Activated T-helper 17 cell treated with anti-CD3 and anti-CD28 coated beads, Interleukin-2, amount 50 U/mL, for 72 hours (primary cell): ENCODE results near the gene TARS3. TPM values are rescaled to one million over a fixed set of nuclear protein-coding genes. Genes with fewer than 3 reads are reported as not detected.

Experiments
- ATAC-seq: fragments of 150-1000 bp; cut with Tn5 transposase; replicated peaks from 2 replicates; pipeline ENCODE4 v1.10.0; 2021; ENCODE audit warnings: mild to moderate bottlenecking, moderate library complexity
- H3K27ac Mint-ChIP-seq: one replicate; pipeline ENCODE4 v1.8.0; 2022; ENCODE audit warnings: mixed read lengths
- H3K27me3 Mint-ChIP-seq: one replicate; pipeline ENCODE4 v1.8.0; 2022; ENCODE audit warnings: mixed read lengths
- H3K36me3 Mint-ChIP-seq: one replicate; pipeline ENCODE4 v1.8.0; 2022; ENCODE audit warnings: low read depth, mild to moderate bottlenecking, mixed read lengths
- H3K4me1 Mint-ChIP-seq: one replicate; pipeline ENCODE4 v1.8.0; 2022; ENCODE audit warnings: mixed read lengths
- H3K4me3 Mint-ChIP-seq: one replicate; pipeline ENCODE4 v1.8.0; 2022; ENCODE audit warnings: mild to moderate bottlenecking, mixed read lengths
- H3K9me3 Mint-ChIP-seq: one replicate; pipeline ENCODE4 v1.8.0; 2022; ENCODE audit warnings: mixed read lengths
- total RNA-seq, 2 donors: library from RNA; stranded (reverse); gene quantifications; one replicate each; pipeline ENCODE4 v1.2.3, GENCODE V29; 2022

TARS3 gene
- total RNA-seq, 2 donors from 2014 or later, result 20.6 to 33.0 TPM

DNA sequence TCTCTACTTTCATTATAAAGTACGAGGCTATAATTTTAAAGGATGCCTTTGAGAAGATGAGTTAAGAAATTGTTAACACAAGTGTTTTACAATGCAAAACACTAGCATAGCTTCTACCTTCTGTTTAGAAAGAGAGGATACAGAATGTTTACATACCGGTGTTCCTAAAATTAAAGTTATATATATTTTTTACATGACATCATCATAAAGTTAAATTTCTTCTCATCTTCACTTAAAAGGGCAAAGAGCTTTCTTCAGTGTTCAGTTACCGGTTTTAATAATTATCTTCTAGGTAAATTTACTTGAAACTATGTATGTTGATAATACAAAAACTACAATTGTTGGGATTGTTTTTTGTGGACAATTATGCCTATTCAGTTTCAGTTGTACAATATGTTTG lies 39.4 kb downstream of the TARS3 start:
- no peak for ATAC-seq
- Mint-ChIP-seq H3K4me1 (peaks cover 11% of the 10 kb centered on the region), H3K27ac (no peak overlapping the region), H3K9me3 (no peaks in the 10 kb centered on the region), H3K27me3 (no peaks in the 10 kb centered on the region), H3K4me3 (no peak overlapping the region), H3K36me3 (peaks cover 85% of the 10 kb centered on the region)

DNA sequence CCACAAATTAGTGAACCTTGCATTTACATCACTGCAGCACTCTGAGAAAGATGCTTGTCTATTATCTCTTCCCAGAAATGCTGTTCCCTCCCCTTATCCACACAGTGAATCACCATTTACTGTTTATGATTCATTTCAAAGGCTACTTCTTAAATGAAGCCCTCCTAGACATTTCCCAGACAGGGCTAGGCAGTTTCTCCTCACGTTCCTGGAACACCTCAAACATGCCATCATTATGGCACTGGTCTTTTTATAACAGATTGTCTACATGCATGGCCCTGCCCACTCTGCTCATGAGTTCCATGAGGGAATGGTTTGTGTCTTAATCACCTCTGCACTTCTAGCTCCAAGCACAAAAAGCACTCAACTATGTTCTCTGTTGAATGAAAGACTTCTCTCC lies 39.9 kb downstream of the TARS3 start:
- H3K27me3 Mint-ChIP-seq, result no peaks in the 10 kb centered on the region
- peak overlapping the region; percentile 17 for H3K27ac Mint-ChIP-seq
- ATAC-seq, result peak; percentile 73
- peaks cover 9% of the 10 kb centered on the region for H3K4me1 Mint-ChIP-seq
- peaks cover 90% of the 10 kb centered on the region for H3K36me3 Mint-ChIP-seq
- H3K9me3 Mint-ChIP-seq, result no peaks in the 10 kb centered on the region
- no peak overlapping the region for H3K4me3 Mint-ChIP-seq

DNA sequence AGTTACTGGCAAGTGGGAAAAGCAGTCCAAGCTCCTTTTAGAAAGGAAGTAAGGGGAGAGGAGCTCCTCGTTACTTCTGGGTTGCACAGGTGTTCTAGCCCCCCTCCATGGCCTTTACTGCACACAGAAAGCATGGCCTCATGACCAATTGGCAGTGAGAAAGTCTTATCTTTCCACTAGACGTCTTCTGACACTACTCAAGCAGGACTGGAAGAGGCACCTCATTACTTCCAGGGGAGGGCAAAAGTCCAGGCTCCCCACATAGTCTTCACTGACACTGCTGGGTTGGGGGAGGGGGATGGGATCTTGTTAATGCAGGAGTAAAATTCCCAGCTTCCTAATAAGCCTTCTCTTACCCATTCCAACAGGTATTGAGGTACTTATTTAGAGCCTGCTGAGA lies 44.5 kb downstream of the TARS3 start:
- H3K4me1 Mint-ChIP-seq, result peaks cover 10% of the 10 kb centered on the region
- no peak overlapping the region for H3K4me3 Mint-ChIP-seq
- H3K27ac Mint-ChIP-seq, result peak overlapping the region; percentile 43
- H3K27me3 Mint-ChIP-seq, result no peaks in the 10 kb centered on the region
- peaks cover 84% of the 10 kb centered on the region for H3K36me3 Mint-ChIP-seq
- ATAC-seq, result no peak
- no peaks in the 10 kb centered on the region for H3K9me3 Mint-ChIP-seq

DNA sequence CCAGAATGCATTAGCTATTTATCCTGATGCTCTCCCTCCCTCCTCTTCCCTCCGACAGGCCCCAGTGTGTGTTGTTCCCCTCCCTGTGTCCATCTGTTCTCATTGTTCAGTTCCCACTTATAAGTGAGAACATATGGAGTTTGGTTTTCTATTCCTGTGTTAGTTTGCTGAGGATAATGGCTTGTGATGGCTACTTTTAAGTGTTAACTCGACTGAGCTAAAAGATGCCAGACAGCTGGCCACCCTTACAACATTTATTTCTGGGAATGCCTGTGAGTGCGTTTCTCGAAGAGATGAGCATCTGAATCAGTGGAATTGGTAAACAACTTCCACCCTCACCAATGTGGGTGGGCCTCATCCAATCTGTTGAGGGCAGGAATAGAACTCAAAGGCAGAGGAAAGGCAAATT lies 47.3 kb downstream of the TARS3 start:
- peaks cover 84% of the 10 kb centered on the region for H3K36me3 Mint-ChIP-seq
- H3K4me3 Mint-ChIP-seq, result peak overlapping the region; percentile 69
- no peaks in the 10 kb centered on the region for H3K27me3 Mint-ChIP-seq
- peaks cover 5% of the 10 kb centered on the region for H3K4me1 Mint-ChIP-seq
- no peak overlapping the region for H3K27ac Mint-ChIP-seq
- no peak for ATAC-seq
- H3K9me3 Mint-ChIP-seq, result no peaks in the 10 kb centered on the region

DNA sequence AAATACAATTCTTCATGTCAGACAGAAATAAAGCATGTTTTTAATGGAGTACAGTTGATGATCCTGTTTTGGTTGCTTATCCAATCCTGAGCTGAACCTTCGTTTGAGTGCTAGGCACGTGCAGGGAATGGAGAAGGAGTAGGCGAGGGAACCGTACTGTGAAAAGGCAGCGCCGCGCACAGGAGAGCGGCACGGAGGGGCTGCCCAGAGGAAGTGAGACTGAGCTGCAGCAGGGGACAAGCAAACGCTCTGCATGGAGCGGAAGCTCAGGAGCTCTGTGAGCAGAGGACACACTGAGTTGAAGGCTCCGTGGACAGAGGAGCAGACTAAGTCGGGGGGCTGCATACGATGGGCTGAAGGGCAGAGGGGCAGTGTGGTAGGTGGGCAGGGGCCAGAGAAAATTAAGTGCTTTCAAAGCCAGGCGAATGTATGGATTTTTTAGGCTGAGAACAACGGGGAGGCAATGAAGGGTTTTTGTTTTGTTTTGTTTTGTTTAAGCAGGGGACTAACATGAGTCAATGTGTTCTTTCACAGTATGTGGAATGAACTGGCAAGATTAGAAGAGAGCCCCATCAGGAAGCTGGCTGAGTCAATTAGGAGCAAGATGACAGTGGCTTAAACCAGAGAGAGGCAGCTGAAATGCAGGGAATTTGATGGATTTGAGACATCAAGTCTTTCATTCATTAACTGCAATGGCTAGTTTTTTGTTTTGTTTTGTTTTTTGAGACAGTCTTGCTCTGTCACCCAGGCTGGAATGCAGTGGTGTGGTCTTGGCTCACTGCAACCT lies 48.3 kb downstream of the TARS3 start:
- Mint-ChIP-seq H3K36me3 (peaks cover 84% of the 10 kb centered on the region), H3K4me3 (peak overlapping the region; percentile 69)
- ATAC-seq, result peak; percentile 92

DNA sequence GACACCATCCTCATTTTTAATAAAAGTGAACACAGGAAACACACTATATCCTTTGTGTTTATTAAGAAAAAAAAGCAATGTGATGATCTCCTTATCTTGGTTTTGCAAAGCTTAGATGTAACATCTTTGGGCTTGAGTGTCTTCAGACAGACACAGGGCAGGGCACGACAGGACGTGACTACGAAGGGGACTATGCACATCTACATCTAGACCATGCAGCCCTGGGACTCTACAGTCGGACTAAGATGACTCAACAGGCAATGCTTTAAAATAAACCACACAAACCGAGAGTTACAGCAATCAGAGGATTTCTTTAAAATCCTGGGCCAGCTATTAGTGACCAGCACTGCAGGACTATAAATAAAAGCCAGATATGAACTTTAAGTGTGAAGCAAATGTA lies 49.3 kb downstream of the TARS3 start:
- peak; percentile 63 for ATAC-seq
- H3K4me3 Mint-ChIP-seq, result peak overlapping the region; percentile 69
- peaks cover 5% of the 10 kb centered on the region for H3K4me1 Mint-ChIP-seq
- H3K27me3 Mint-ChIP-seq, result no peaks in the 10 kb centered on the region
- no peak overlapping the region for H3K27ac Mint-ChIP-seq
- no peaks in the 10 kb centered on the region for H3K9me3 Mint-ChIP-seq
- peaks cover 84% of the 10 kb centered on the region for H3K36me3 Mint-ChIP-seq

More for the DNA sequence above, 48.3 kb downstream of the TARS3 start:
- no peaks in the 10 kb centered on the region for H3K9me3 Mint-ChIP-seq
- H3K4me1 Mint-ChIP-seq, result peaks cover 5% of the 10 kb centered on the region
- H3K27ac Mint-ChIP-seq, result peak overlapping the region; percentile 81
- no peaks in the 10 kb centered on the region for H3K27me3 Mint-ChIP-seq

DNA sequence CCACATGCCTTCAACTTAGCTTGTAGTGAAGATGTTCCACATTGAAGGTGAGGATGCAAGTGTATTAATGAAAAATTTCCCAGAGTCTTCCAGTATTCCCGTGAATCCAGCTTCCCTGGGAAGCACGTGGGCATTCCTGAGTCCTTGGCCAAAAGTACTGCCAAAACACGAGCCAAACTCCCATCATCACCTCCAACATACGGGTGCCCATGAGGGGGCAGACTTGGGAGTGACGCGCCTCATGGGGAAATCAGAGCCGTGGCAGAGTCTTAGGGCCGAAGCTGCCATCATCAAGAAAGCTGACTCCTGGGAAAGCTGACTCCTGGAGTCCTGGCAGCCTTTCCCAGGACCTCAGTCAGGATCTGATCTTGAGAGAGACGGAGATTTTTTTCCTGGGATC lies 52.0 kb downstream of the TARS3 start:
- Mint-ChIP-seq H3K9me3 (no peaks in the 10 kb centered on the region), H3K36me3 (peaks cover 82% of the 10 kb centered on the region), H3K27ac (peak overlapping the region; percentile 41), H3K27me3 (no peaks in the 10 kb centered on the region), H3K4me3 (no peak overlapping the region), H3K4me1 (peaks cover 5% of the 10 kb centered on the region)
- no peak for ATAC-seq

DNA sequence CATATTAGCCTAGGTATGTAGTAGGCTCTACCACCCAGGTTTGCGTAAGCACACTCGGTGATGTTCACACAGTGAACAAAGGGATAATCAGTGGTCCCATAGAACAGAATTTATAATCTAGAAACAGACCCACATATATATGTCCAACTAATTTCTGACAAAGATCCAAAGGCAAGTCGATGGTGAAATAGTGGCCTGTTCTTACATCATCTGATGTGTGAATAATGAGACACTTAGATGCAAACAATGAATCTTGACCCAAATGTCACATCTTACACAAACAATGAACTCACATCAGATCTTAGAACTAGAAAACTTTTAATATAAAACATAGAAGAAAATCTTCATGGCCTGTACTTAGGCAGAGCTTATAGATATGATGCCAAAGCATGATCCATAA lies 54.5 kb downstream of the TARS3 start:
- no peaks in the 10 kb centered on the region for H3K4me1 Mint-ChIP-seq
- H3K4me3 Mint-ChIP-seq, result no peak overlapping the region
- no peaks in the 10 kb centered on the region for H3K27me3 Mint-ChIP-seq
- no peak overlapping the region for H3K27ac Mint-ChIP-seq
- peaks cover 66% of the 10 kb centered on the region for H3K36me3 Mint-ChIP-seq
- no peak for ATAC-seq
- H3K9me3 Mint-ChIP-seq, result no peaks in the 10 kb centered on the region

DNA sequence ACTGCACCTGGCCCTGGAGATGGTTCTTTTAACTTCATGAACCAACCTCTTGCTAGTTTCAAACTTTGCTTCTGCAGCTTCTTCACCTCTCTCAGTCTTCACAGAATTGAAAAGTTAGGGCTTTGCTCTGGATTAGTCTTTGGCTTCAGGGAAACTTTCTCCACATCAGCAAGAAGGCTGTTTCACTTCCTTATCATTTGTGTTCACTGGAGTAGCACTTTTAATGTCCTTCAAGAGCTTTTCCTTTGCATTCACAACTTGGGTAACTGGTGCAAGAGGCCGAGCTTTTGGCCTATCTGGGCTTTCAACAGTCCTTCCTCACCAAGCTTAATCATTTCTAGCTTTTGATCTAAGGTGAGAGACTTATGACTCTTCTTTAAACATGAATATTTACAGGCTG lies 56.4 kb downstream of the TARS3 start:
- no peak overlapping the region for H3K27ac Mint-ChIP-seq
- no peaks in the 10 kb centered on the region for H3K9me3 Mint-ChIP-seq
- no peak for ATAC-seq
- H3K4me1 Mint-ChIP-seq, result peaks cover 7% of the 10 kb centered on the region
- H3K4me3 Mint-ChIP-seq, result no peak overlapping the region
- H3K36me3 Mint-ChIP-seq, result peaks cover 54% of the 10 kb centered on the region
- H3K27me3 Mint-ChIP-seq, result no peaks in the 10 kb centered on the region

DNA sequence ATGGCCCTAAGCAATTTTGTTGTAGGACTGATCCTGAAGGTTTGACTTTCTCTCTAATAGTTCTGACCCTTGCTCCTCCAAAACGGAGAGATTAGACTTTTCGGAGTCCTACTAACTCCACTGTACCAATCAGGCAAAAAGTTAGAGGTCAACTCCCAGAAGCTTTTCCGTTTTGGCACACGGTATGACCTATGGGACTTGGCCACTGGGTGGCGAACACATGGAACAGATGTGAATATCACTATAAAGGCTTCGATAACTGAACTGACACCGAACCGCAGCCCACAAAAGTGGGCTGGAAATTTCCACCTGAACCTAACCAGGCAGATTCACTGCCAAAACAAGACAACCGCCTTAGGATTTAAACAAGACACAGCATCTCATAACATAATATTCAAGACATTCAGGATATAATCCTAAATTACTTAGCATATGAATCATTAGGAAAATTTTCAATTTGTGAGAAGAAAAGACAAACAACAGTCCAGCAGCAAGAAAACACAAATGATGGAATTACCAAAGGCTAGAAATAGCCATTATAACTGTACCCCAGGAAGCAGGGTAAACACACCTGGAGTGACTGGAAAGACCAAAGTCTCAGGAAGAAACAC lies 59.9 kb downstream of the TARS3 start:
- Mint-ChIP-seq H3K9me3 (no peaks in the 10 kb centered on the region), H3K4me3 (no peak overlapping the region), H3K36me3 (peaks cover 47% of the 10 kb centered on the region), H3K27me3 (no peaks in the 10 kb centered on the region), H3K4me1 (peaks cover 7% of the 10 kb centered on the region), H3K27ac (peak overlapping the region; percentile 33)
- no peak for ATAC-seq

DNA sequence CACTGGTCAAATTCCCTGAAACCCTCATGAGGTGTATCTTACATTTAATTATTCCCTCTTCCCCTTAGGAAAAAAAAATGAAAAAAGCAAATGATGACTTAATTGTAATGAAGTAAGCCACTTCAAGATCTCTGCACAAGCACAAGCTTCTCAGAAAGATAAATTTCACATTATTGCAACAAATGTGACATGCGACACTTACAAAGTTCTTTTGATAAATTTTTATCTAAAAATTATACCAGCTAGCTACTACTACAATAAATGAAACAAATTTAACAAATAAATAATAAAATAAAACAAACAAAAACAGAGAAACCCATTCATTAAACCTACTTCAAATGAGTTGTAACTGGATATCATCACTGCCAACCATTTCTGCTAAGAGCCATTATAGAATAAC lies 62.1 kb downstream of the TARS3 start:
- no peaks in the 10 kb centered on the region for H3K9me3 Mint-ChIP-seq
- no peak for ATAC-seq
- H3K4me3 Mint-ChIP-seq, result no peak overlapping the region
- peak overlapping the region; percentile 28 for H3K27ac Mint-ChIP-seq
- H3K4me1 Mint-ChIP-seq, result peaks cover 7% of the 10 kb centered on the region
- H3K27me3 Mint-ChIP-seq, result no peaks in the 10 kb centered on the region
- H3K36me3 Mint-ChIP-seq, result peaks cover 47% of the 10 kb centered on the region

DNA sequence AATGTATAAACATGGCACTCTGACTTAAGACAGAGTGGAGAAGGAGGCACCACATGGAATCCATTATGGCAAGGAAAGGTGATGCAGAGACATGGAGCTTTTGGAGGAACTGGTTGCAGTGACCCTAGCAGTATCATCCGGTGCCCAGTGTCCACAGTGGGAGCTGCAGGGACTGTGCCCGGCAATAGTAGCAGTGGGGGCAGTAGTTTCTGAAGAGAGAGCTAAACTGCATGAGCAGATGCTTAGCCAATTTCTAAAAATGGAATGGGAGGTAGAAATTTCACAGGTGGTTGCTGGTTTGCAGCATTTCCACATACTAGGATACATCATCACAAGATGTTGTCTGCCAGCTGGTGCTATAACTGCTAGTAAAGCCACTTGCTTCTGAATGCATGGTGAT lies 64.3 kb downstream of the TARS3 start:
- Mint-ChIP-seq H3K36me3 (peaks cover 57% of the 10 kb centered on the region), H3K4me1 (peaks cover 7% of the 10 kb centered on the region), H3K27ac (peak overlapping the region; percentile 2), H3K9me3 (no peaks in the 10 kb centered on the region), H3K27me3 (no peaks in the 10 kb centered on the region), H3K4me3 (no peak overlapping the region)
- no peak for ATAC-seq

DNA sequence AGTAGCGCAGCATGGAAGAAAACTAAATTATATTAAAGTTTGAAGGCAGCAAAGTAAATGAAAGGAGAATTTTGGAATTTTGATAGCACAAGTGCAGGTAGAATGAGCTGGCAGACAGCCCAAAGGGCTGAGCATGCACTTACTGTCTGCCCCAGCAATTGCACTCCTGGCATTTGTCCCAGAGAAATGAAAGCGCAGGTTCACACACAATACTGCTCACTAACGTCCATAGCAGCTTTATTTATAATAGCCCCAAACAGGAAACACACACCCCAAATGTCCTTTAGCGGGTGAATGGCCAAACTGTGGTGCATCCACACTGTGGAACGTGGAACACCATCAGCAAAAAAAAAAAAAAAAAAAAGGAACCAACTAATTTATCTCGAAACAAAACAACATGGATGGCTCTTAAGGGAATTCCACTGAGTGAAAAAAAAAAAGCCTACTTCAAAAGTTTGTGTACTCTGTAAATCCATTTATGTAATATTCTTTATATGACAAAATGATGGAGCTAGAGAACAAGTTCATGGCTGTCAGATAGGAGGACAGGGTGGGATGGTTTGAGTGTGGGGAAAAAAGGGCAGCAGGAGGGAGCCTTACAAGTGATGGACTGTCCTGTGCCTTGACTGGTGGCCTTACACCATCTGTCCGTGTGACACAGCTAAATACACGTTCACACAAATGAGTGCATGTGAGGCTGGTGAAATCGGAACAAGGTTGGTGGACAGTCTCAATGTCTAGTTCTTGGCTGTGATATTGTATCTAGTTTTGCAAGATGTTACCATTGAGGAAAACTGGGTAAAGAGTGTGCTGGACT lies 66.1 kb downstream of the TARS3 start:
- no peak for ATAC-seq
- H3K9me3 Mint-ChIP-seq, result no peaks in the 10 kb centered on the region
- no peak overlapping the region for H3K4me3 Mint-ChIP-seq
- H3K4me1 Mint-ChIP-seq, result no peaks in the 10 kb centered on the region
- H3K27me3 Mint-ChIP-seq, result no peaks in the 10 kb centered on the region
- H3K27ac Mint-ChIP-seq, result no peak overlapping the region
- peaks cover 50% of the 10 kb centered on the region for H3K36me3 Mint-ChIP-seq

DNA sequence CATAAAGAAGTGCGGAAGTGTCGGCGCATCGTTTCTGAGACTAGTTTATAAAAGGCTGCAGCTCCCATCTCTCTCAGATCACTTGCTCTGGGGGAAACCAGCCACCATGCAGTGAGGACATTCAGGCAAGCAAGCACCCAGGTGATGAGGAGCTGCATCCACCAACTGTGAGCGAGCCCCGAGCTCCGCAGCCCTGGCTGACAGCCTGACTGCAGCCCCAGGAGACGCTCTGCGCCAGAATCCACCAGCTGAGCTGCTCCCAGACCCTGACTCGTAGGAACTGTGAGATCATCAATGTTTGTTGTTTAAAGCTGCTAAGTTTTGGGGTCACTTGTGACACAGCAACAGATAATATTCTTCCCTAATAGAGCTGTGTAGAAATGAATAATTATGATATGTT lies 67.1 kb downstream of the TARS3 start:
- no peak overlapping the region for H3K27ac Mint-ChIP-seq
- H3K9me3 Mint-ChIP-seq, result no peaks in the 10 kb centered on the region
- no peaks in the 10 kb centered on the region for H3K4me1 Mint-ChIP-seq
- H3K36me3 Mint-ChIP-seq, result peaks cover 43% of the 10 kb centered on the region
- no peaks in the 10 kb centered on the region for H3K27me3 Mint-ChIP-seq
- no peak for ATAC-seq
- no peak overlapping the region for H3K4me3 Mint-ChIP-seq
